Measurements from ENCODE around the gene ZNF576.

- TF ChIP-seq CTCF (IDR thresholded peaks at IDR 0.05) (no peak), EZH2 (IDR thresholded peaks at IDR 0.05; ENCODE audit: borderline replicate concordance, insufficient read depth, low read depth, low read length, poor library complexity, severe bottlenecking) (no peak)
These were observed 27.7 kb downstream of the ZNF576 start for GRCh38 chr19:43623889-43624670.
